Heart left ventricle (tissue), 13 donors: ENCODE data around the gene SLC17A7.

Experiments
- CTCF ChIP-seq, 12 donors: fragments of 200-600 bp; sonication (generic) in 4 of 12; IDR thresholded peaks; one replicate each; pipeline versions ENCODE4 v1.5.0 to v1.8.0; 2018 to 2022; ENCODE audit warnings: antibody characterized with exemption in 12 of 12, mild to moderate bottlenecking in 5 of 12
- POLR2A ChIP-seq, 2 donors: fragments of 450-650 bp; IDR thresholded peaks; one replicate each; pipeline ENCODE4 v1.6.1; 2017; ENCODE audit warnings: antibody characterized with exemption in 2 of 2, mild to moderate bottlenecking in 2 of 2, moderate library complexity in 2 of 2
- donor health status: ischemic (EF 13 %, LVEDD 7.1; RV severe dilation, severe dysfunction).
- donor health status: DM: no; HTN: yes; CAD: no.
- donor health status: DM: no; HTN: no; CAD: no.
- donor health status: ischemic (EF 25% LVEDD 6.9; RV normal size, moderate dysfunction).
- donor health status: ischemic (EF 25% LVEDD 5.7; RV mildly dilated, moderate dysfunction).
- donor health status: ischemic (EF 35%, LVEDD 5.7; RV mildly dilated, moderate dysfunction).
- donor health status: nonischemic (EF 11% LVEDD 7.7; RV severe dilation, severe dysfunction).
- donor health status: DM: yes; HTN: yes; CAD: no.
- donor health status: PGD.
- donor health status: ischemic (EF 29% LVEDD 5.4; RV normal size, mild dysfunction).
- donor health status: nonischemic (EF 23%, LVEDD 6.1; RV moderate dilation, normal function).

- TF ChIP-seq CTCF (IDR thresholded peaks at IDR 0.05) (no peak), POLR2A (IDR thresholded peaks at IDR 0.05) (no peak)
Observed at GRCh38 chr19:49461656-49462055, 20.3 kb upstream of the SLC17A7 start.
